ENCODE measurements around the gene TMEM132E. TPM values are rescaled to one million over a fixed set of nuclear protein-coding genes. Genes with fewer than 3 reads are reported as not detected.

Gene TMEM132E
- total and polyA plus RNA-seq, 11 donors: 0.04 to 0.20 (median 0.09) TPM; not detected in 8

- Histone ChIP-seq H3K36me3 (no peaks in the 10 kb centered on the region), H3K4me3 (no peak overlapping the region), H3K9me3 (no peaks in the 10 kb centered on the region), H3K27ac (no peak overlapping the region), H3K4me1 (no peaks in the 10 kb centered on the region), H3K27me3 (peaks cover 4 to 63% (median 28%) of the 10 kb centered on the region in 9 donors)
- TF ChIP-seq POLR2A (IDR thresholded peaks at IDR 0.05) (no peak), CTCF (IDR thresholded peaks at IDR 0.05) (no peak)
- intact Hi-C loops (cut with DNase I): loop anchor here in 1 of 10 donors (10.0 kb wide), 1 partner anchor 59 kb away; no protein-coding TSS in a partner anchor
- no peak for DNase-seq
- ATAC-seq: no peak
- 33 to 50% (median 45%) methylated on average over 18 to 19 of the region's 19 CpGs for WGBS, 4 donors
Observed at GRCh38 chr17:34613064-34614019, 34.0 kb downstream of the TMEM132E start.

- TF ChIP-seq CTCF (IDR thresholded peaks at IDR 0.05): no peak
- no peak for TF ChIP-seq POLR2A (IDR thresholded peaks at IDR 0.05)
- Histone ChIP-seq H3K9me3 (no peaks in the 10 kb centered on the region), H3K36me3 (no peaks in the 10 kb centered on the region), H3K4me1 (no peaks in the 10 kb centered on the region), H3K27ac (no peak overlapping the region), H3K27me3 (peaks cover 4 to 63% (median 30%) of the 10 kb centered on the region in 9 donors), H3K4me3 (no peak overlapping the region)
- DNase-seq: no peak
- intact Hi-C loops (cut with DNase I): loop anchor here in 1 of 10 donors (10.0 kb wide), 1 partner anchor 60 kb away; no protein-coding TSS in a partner anchor
- ATAC-seq: no peak
- 40 to 49% (median 44%) methylated on average over 1 of the region's 1 CpG for whole genome bisulfite sequencing, 4 donors
Observed at GRCh38 chr17:34614698-34615097, 35.3 kb downstream of the TMEM132E start.

GRCh38 chr17:34615326-34615725 is 35.9 kb downstream of the TMEM132E start:
- peaks cover 4 to 62% (median 30%) of the 10 kb centered on the region in 9 donors for H3K27me3 ChIP-seq
- no peak overlapping the region for H3K27ac ChIP-seq

More at GRCh38 chr17:34615326-34615725, 35.9 kb downstream of the TMEM132E start:
- ATAC-seq (no peak), DNase-seq (no peak)
- Histone ChIP-seq H3K4me1 (no peaks in the 10 kb centered on the region), H3K36me3 (no peaks in the 10 kb centered on the region), H3K4me3 (no peak overlapping the region), H3K9me3 (no peaks in the 10 kb centered on the region)
- WGBS, 4 donors: 39 to 60% (median 50%) methylated on average over 3 of the region's 3 CpGs
- intact Hi-C loops (cut with DNase I): loop anchor here in 1 of 10 donors (10.0 kb wide), 1 partner anchor 61 kb away; no protein-coding TSS in a partner anchor
- no peak for TF ChIP-seq CTCF (IDR thresholded peaks at IDR 0.05)
- no peak for TF ChIP-seq POLR2A (IDR thresholded peaks at IDR 0.05)
